HCT116 (cell line): Measurements from ENCODE around the gene TMEM62. TPM values are rescaled to one million over a fixed set of nuclear protein-coding genes. Genes with fewer than 3 reads are reported as not detected.

ENCODE experiments used
- ATAC-seq: fragments of 200-7000 bp; cut with Tn5 transposase; 2 replicates; pipeline ENCODE4 v1.9.1; 2020; ENCODE audit warnings: mild to moderate bottlenecking, moderate library complexity
- BruUV-seq: library from RNA; stranded (reverse); fragments of 400-500 nt; replicated peaks from 2 replicates; lab custom pipeline; 2021; lab: Mats Ljungman, UMichigan
- CTCF ChIA-PET: fragments of 300-600 bp; sonication (Branson Sonifier 250); formaldehyde crosslinking; loops from one replicate; lab custom pipeline; 2021; ENCODE audit warnings: antibody characterized with exemption; lab: Charles Lee
- POLR2A ChIA-PET: fragments of 300-600, 350-600 bp; sonication (Branson Sonifier 250); formaldehyde crosslinking; loops from one replicate; lab custom pipeline; 2021; ENCODE audit warnings: antibody characterized with exemption; lab: Charles Lee
- RAD21 ChIA-PET, 2 experiments: fragments of 300-600 bp; sonication (Branson Sonifier 250); formaldehyde crosslinking; loops; one replicate each; lab custom pipeline; 2023; ENCODE audit warnings: low total read pairs in 2 of 2; ENCODE audit not compliant: uncharacterized antibody in 2 of 2, unreplicated experiment in 2 of 2, low non-redundant PET in 1 of 2; lab: Charles Lee
- DNase-seq: peaks from one replicate; pipeline ENCODE4 v3.0.0-alpha.2; 2010; ENCODE audit warnings: low read depth, low spot score
- H2AFZ ChIP-seq: fragments of 200-600 bp; shearing (Covaris generic), sonication (generic); 2 replicates; pipeline ENCODE4 v1.6.1; 2017; ENCODE audit warnings: low read depth, mixed run types, mixed read lengths, antibody characterized with exemption, low read length; ENCODE audit not compliant: poor library complexity, severe bottlenecking
- H3K27ac ChIP-seq: 2 replicates; pipeline ENCODE4 v1.5.1; 2012; ENCODE audit warnings: low read depth, low read length
- H3K27me3 ChIP-seq: fragments of 200-600 bp; sonication (generic); 2 replicates; pipeline ENCODE4 v1.6.1; 2016; ENCODE audit warnings: mixed run types, low read length, mixed read lengths; ENCODE audit not compliant: insufficient read depth
- H3K36me3 ChIP-seq, 2 experiments: fragments of 200-500 bp in 1 of 2; fragments of 200-600 bp in 1 of 2; sonication (Bioruptor generic) in 1 of 2; sonication (generic) in 1 of 2; 2 replicates each; pipeline versions ENCODE4 v1.5.1 to v1.6.1; 2014 to 2016; ENCODE audit warnings: low read length in 2 of 2, inconsistent platforms in 1 of 2, mixed read lengths in 1 of 2, mixed run types in 1 of 2; ENCODE audit not compliant: insufficient read depth in 2 of 2, control insufficient read depth in 1 of 2
- H3K4me1 ChIP-seq, 2 experiments: fragments of 200-600 bp in 1 of 2; sonication (generic) in 1 of 2; 2 replicates each; pipeline versions ENCODE4 v1.5.1 to v1.6.1; 2012 to 2017; ENCODE audit warnings: low read length in 2 of 2, inconsistent platforms in 1 of 2, mild to moderate bottlenecking in 1 of 2, mixed read lengths in 1 of 2, mixed run types in 1 of 2, moderate library complexity in 1 of 2; ENCODE audit not compliant: insufficient read depth in 2 of 2, control insufficient read depth in 1 of 2
- H3K4me2 ChIP-seq: fragments of 200-600 bp; sonication (generic); 2 replicates; pipeline ENCODE4 v1.6.1; 2017; ENCODE audit warnings: mixed run types, low read length, mixed read lengths
- H3K4me3 ChIP-seq, 2 experiments: fragments of 200-600 bp in 1 of 2; sonication (generic) in 1 of 2; replicated peaks in 1 of 2; 2 replicates each; pipeline ENCODE4 v1.5.1; 2011 to 2016; ENCODE audit warnings: low read length in 2 of 2, control low read depth in 1 of 2, low read depth in 1 of 2, mild to moderate bottlenecking in 1 of 2, mixed read lengths in 1 of 2, mixed run types in 1 of 2
- H3K79me2 ChIP-seq: fragments of 200-600 bp; sonication (generic); 2 replicates; pipeline ENCODE4 v1.6.1; 2017; ENCODE audit warnings: mild to moderate bottlenecking, mixed run types, low read length, moderate library complexity, mixed read lengths; ENCODE audit not compliant: insufficient read depth
- H3K9ac ChIP-seq: fragments of 200-600 bp; sonication (generic); 2 replicates; pipeline ENCODE4 v1.6.1; 2016; ENCODE audit warnings: low read length, mixed read lengths
- H3K9me2 ChIP-seq: fragments of 200-600 bp; sonication (generic), shearing (Covaris generic); 2 replicates; pipeline ENCODE4 v1.6.1; 2017; ENCODE audit warnings: mixed run types, mild to moderate bottlenecking, moderate library complexity; ENCODE audit not compliant: insufficient read depth
- H3K9me3 ChIP-seq, 2 experiments: fragments of 200-500 bp in 1 of 2; fragments of 200-600 bp in 1 of 2; sonication (Bioruptor generic) in 1 of 2; sonication (generic) in 1 of 2; 2 replicates each; pipeline ENCODE4 v1.6.1; 2014 to 2017; ENCODE audit warnings: low read length in 2 of 2, mixed read lengths in 2 of 2, inconsistent platforms in 1 of 2, low read depth in 1 of 2, mild to moderate bottlenecking in 1 of 2, mixed run types in 1 of 2, moderate library complexity in 1 of 2; ENCODE audit not compliant: control insufficient read depth in 1 of 2, insufficient read depth in 1 of 2
- H4K20me1 ChIP-seq: fragments of 200-600 bp; sonication (generic), shearing (Covaris generic); 2 replicates; pipeline ENCODE4 v1.6.1; 2017; ENCODE audit warnings: mixed run types, mild to moderate bottlenecking, moderate library complexity; ENCODE audit not compliant: insufficient read depth
- CBX3 ChIP-seq: IDR thresholded peaks from 2 replicates; pipeline ENCODE4 v1.6.1; 2012; ENCODE audit warnings: low read depth
- CEBPB ChIP-seq: IDR thresholded peaks from 2 replicates; pipeline ENCODE4 v1.6.1; 2012; ENCODE audit warnings: low read depth
- EZH2phosphoT487 ChIP-seq: fragments of 200-600 bp; IDR thresholded peaks from 2 replicates; pipeline ENCODE4 v1.6.1; 2018; ENCODE audit warnings: antibody characterized with exemption, borderline replicate concordance
- FOSL1 ChIP-seq: IDR thresholded peaks from 2 replicates; pipeline ENCODE4 v1.6.1; 2012; ENCODE audit warnings: low read depth
- MAX ChIP-seq: IDR thresholded peaks from 2 replicates; pipeline ENCODE4 v1.6.1; 2012
- POLR2AphosphoS5 ChIP-seq: IDR thresholded peaks from 2 replicates; pipeline ENCODE4 v1.6.1; 2011; ENCODE audit warnings: mild to moderate bottlenecking, low read depth, low read length, moderate library complexity
- SIN3A ChIP-seq: IDR thresholded peaks from 2 replicates; pipeline ENCODE4 v1.6.1; 2012; ENCODE audit warnings: low read depth
- SRF ChIP-seq: IDR thresholded peaks from 2 replicates; pipeline ENCODE4 v1.6.1; 2012; ENCODE audit warnings: low read depth
- TCF7L2 ChIP-seq: IDR thresholded peaks from 2 replicates; pipeline ENCODE4 v1.7.0; 2011; ENCODE audit warnings: borderline replicate concordance, inconsistent platforms; ENCODE audit not compliant: insufficient read depth, insufficient read length; ENCODE audit errors: extremely low read depth
- YY1 ChIP-seq: IDR thresholded peaks from 2 replicates; pipeline ENCODE4 v1.6.1; 2011; ENCODE audit warnings: low read length, low read depth, moderate library complexity, mild to moderate bottlenecking; ENCODE audit not compliant: insufficient replicate concordance; ENCODE audit errors: extremely low read depth
- ZBTB33 ChIP-seq: IDR thresholded peaks from 2 replicates; pipeline ENCODE4 v1.6.1; 2011; ENCODE audit warnings: mild to moderate bottlenecking, low read length, moderate library complexity; ENCODE audit not compliant: insufficient replicate concordance; ENCODE audit errors: extremely low read depth
- ZNF274 ChIP-seq: fragments of 200-500 bp; sonication (Bioruptor generic); IDR thresholded peaks from 2 replicates; pipeline ENCODE4 v1.6.1; 2014; ENCODE audit warnings: mild to moderate bottlenecking, low read depth, low read length, inconsistent platforms
- intact Hi-C: fragments of 100-400 bp; cut with micrococcal nuclease; formaldehyde crosslinking; loops from 2 replicates; pipeline ENCODE4 v1.10.0; 2022
- total RNA-seq: library from RNA; stranded (reverse); gene quantifications from one replicate; pipeline ENCODE4 v1.2.1, GENCODE V29; 2021; ENCODE audit not compliant: unreplicated experiment

TMEM62 gene
- total RNA-seq, 1 experiment from 2014 or later = 8.8 TPM

GRCh38 chr15:43091859-43092258 is 41.5 kb upstream of the TMEM62 start:
- Histone ChIP-seq H4K20me1 (no peaks in the 10 kb centered on the region), H3K4me1 (no peaks in the 10 kb centered on the region), H3K36me3 (no peaks in the 10 kb centered on the region), H3K4me3 (no peak overlapping the region), H3K4me2 (no peak overlapping the region), H3K9me2 (no peaks in the 10 kb centered on the region), H3K9ac (no peak overlapping the region), H2AFZ (no peak overlapping the region), H3K27me3 (no peaks in the 10 kb centered on the region), H3K27ac (no peak overlapping the region), H3K79me2 (peaks cover 69% of the 10 kb centered on the region), H3K9me3 (no peaks in the 10 kb centered on the region)
- no peak for TF ChIP-seq CBX3
- TF ChIP-seq POLR2AphosphoS5 = no peak
- no peak for TF ChIP-seq ZNF274
- TF ChIP-seq TCF7L2 = no peak
- TF ChIP-seq YY1 = no peak
- TF ChIP-seq SIN3A = no peak
- no peak for TF ChIP-seq FOSL1
- TF ChIP-seq MAX = no peak
- no peak for TF ChIP-seq ZBTB33
- no peak for TF ChIP-seq CEBPB
- no peak for TF ChIP-seq SRF
- TF ChIP-seq EZH2phosphoT487 = no peak
- ChIA-PET RAD21 (no interaction called here), CTCF (no interaction called here), POLR2A (no interaction called here)
- DNase-seq (no peak), ATAC-seq (no peak)
- no TSS peak for BruUV-seq
- intact Hi-C loops = no loop called here
